Measurements from ENCODE around the gene PLAU.

GRCh38 chr10:73910401-73910763, 550 bp upstream of the PLAU start:
- TF ChIP-seq ARID2 (CRISPR knock-in tag; IDR thresholded peaks at IDR 0.05; ENCODE audit: borderline replicate concordance) (no peak), ZNF562 (CRISPR knock-in tag; IDR thresholded peaks at IDR 0.05; ENCODE audit: borderline replicate concordance) (no peak), ARID3A (IDR thresholded peaks at IDR 0.05; ENCODE audit: low read depth, low read length) (no peak), FOXP4 (CRISPR knock-in tag; IDR thresholded peaks at IDR 0.05) (no peak)
